Right lobe of liver (tissue), 4 donors: ENCODE results near the gene CPSF2.

Source experiments
- CTCF ChIP-seq, 4 donors: fragments of 200-600 bp in 3 of 4; fragments of 450-650 bp in 1 of 4; IDR thresholded peaks; one replicate each; pipeline versions ENCODE4 v1.5.1 to v1.8.0; 2016 to 2022; ENCODE audit warnings: antibody characterized with exemption in 4 of 4, mild to moderate bottlenecking in 2 of 4
- POLR2A ChIP-seq: fragments of 450-650 bp; IDR thresholded peaks from one replicate; pipeline ENCODE4 v1.6.1; 2017; ENCODE audit warnings: antibody characterized with exemption, mild to moderate bottlenecking
- donor health status: DM: no; HTN: no; CAD: no.
- donor health status: DM: no; HTN: no; CAD: no.
- donor health status: DM: no; HTN: yes; CAD: no.

DNA sequence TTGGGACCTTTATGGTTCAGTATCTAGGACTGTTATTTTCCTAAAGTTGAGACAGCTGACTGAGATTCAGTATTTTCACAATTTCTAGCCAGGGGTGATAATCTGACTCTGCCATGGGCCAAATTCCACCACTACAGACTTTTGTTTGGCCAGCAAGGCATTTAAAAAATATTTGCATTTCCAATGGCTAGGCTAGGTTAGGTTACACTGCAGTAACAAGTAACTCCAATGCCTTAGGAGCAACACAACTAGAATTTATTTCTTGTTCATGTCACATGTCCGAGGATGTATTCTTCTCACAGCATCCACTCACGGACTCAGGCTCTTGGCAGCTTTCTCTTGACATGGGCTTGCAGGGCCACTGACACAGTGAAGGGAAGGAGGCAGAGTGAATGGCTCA, 83.0 kb downstream of the CPSF2 start:
- TF ChIP-seq CTCF (IDR thresholded peaks at IDR 0.05) (no peak), POLR2A (no peak)
